GM21423 (cell line): Measurements from ENCODE around the gene ORC3.
"Not testable (repeated sequence)": the region's sequence is repeated elsewhere in the genome, so short reads cannot be mapped to it uniquely, and the experiment has no call there.

ENCODE experiments used
- ATAC-seq: cut with Tn5 transposase; IDR thresholded peaks from one replicate; pipeline ENCODE4 v1.9.1; 2021; ENCODE audit warnings: mild to moderate bottlenecking, moderate library complexity; ENCODE audit not compliant: unreplicated experiment

The ORC3 gene

GRCh38 chr6:87590990-87591389 lies 1.1 kb downstream of the ORC3 start:
- no peak for ATAC-seq

GRCh38 chr6:87600576-87600975 lies 10.6 kb downstream of the ORC3 start:
- no peak for ATAC-seq

- ATAC-seq = no peak
Measured at GRCh38 chr6:87606199-87606598, 16.3 kb downstream of the ORC3 start.

GRCh38 chr6:87608802-87609201 lies 18.9 kb downstream of the ORC3 start:
- no peak for ATAC-seq

- not testable (repeated sequence) for ATAC-seq
Measured at GRCh38 chr6:87613018-87613417, 23.1 kb downstream of the ORC3 start.

GRCh38 chr6:87617405-87617804 lies 27.5 kb downstream of the ORC3 start:
- ATAC-seq = no peak

- no peak for ATAC-seq
Measured at GRCh38 chr6:87618531-87618930, 28.6 kb downstream of the ORC3 start.

GRCh38 chr6:87623248-87623647 lies 33.3 kb downstream of the ORC3 start:
- no peak for ATAC-seq

GRCh38 chr6:87628424-87628823 lies 38.5 kb downstream of the ORC3 start:
- no peak for ATAC-seq

GRCh38 chr6:87628881-87629280 lies 38.9 kb downstream of the ORC3 start:
- ATAC-seq = no peak

- ATAC-seq = no peak
Measured at GRCh38 chr6:87630746-87631145, 40.8 kb downstream of the ORC3 start.

- ATAC-seq = no peak
Measured at GRCh38 chr6:87633851-87634250, 43.9 kb downstream of the ORC3 start.

- ATAC-seq = no peak
Measured at GRCh38 chr6:87636315-87636714, 46.4 kb downstream of the ORC3 start.

GRCh38 chr6:87637106-87637505 lies 47.2 kb downstream of the ORC3 start:
- no peak for ATAC-seq

GRCh38 chr6:87639373-87639772 lies 49.4 kb downstream of the ORC3 start:
- no peak for ATAC-seq

- ATAC-seq = no peak
Measured at GRCh38 chr6:87641065-87641692, 51.2 kb downstream of the ORC3 start.

- no peak for ATAC-seq
Measured at GRCh38 chr6:87645080-87645479, 55.1 kb downstream of the ORC3 start.

GRCh38 chr6:87653074-87653962 lies 63.4 kb downstream of the ORC3 start:
- no peak for ATAC-seq

GRCh38 chr6:87654122-87654521 lies 64.2 kb downstream of the ORC3 start:
- no peak for ATAC-seq

GRCh38 chr6:87654875-87655454 lies 65.0 kb downstream of the ORC3 start:
- no peak for ATAC-seq

- ATAC-seq = no peak
Measured at GRCh38 chr6:87655824-87656223, 65.9 kb downstream of the ORC3 start.

GRCh38 chr6:87656857-87657256 lies 66.9 kb downstream of the ORC3 start:
- ATAC-seq = peak; percentile 77
